T-helper 1 cell (primary cell): ENCODE data around the gene LIPN.

Experiments
- DNase-seq, 5 donors: peaks; one replicate each; pipeline ENCODE4 v3.0.0-alpha.2; 2012 to 2020

Gene LIPN

DNA sequence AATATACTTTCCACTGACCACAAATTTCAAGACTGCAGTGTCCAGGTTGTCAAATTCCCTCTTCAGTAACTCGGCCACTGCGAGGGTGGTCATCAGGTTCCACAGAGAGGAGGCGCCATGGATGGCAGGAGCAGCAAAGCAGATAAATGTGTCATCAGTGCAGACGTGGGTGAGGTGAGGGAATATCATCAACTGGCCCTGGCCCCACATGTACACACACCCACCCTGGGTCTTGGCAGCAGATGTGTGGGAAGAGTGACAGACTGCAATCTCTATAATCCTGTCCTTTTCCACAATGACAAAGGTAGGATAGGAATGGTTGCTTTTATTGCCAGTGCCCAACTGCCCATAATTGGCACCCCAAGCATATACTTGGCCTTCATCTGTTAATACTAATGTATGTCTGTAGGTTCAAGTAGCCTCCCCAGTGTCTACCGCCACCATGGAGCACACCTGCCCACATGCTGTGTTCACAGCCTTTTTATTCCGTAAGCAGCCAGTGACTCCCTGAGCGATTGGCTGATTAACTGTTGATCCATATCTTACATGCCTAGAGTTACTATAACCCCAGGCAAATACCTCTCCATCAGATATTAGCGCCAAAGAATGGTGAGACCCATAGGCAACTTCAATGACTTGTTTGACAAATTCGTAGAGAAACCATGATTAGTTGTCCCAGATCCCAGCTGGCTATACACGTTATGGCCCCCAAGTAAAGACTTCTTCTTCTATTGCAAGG is 26.4 kb downstream of the LIPN start:
- DNase-seq: no peak

DNA sequence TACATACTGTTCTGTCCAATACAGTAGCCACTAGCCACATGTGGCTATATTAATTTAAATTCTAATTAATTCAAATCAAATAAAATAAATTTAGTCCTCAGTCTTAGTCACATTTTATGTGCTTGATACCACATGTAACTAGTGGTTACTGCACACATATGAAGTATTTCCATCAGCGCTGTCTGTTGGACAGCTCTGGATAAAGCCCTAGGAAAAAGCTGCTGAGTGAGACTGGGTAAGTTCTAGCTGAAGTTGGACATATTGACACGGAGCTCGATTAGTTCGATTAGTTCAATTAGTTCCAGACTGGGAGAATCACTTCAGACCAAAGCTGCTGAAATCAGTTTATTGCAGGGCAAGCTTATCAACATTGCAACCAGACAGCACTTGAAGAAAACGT is 27.6 kb downstream of the LIPN start:
- no peak for DNase-seq

DNA sequence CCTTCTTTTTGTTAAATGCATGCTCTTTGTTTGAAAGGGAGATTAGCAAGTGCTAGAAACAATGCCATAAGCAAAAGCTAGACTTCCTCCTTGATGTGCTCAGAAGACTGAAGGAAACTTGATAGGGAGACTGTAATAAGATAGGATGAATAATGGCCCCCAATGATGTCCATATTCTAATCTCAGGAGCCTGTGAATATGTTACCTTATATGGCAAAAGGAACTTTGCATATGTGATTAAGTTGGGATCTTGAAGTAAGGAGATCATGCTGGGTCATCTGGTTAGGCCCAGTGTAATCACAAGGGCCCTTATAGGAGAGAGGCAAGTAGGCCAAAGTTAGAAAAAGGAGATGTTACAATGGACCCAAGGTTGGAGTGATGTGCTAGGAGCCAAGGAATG is 29.1 kb downstream of the LIPN start:
- no peak for DNase-seq

DNA sequence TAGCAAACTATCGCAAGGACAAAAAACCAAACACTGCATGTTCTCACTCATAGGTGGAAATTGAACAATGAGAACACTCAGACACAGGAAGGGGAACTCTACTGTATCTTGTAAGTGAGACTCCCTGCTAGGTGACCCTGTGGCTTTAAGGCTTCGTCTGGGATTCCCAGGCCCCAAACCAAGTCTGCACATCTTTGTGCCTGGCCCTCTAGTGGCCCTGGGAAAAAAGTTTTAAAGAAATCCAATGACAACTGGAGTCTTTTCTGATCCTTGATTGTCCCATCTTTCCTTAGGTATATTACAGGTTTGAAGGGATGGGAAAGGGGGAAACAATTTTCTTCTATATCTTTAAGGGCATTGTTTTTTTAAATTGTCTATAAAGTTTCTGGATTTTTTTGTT is 32.1 kb downstream of the LIPN start:
- DNase-seq: no peak

DNA sequence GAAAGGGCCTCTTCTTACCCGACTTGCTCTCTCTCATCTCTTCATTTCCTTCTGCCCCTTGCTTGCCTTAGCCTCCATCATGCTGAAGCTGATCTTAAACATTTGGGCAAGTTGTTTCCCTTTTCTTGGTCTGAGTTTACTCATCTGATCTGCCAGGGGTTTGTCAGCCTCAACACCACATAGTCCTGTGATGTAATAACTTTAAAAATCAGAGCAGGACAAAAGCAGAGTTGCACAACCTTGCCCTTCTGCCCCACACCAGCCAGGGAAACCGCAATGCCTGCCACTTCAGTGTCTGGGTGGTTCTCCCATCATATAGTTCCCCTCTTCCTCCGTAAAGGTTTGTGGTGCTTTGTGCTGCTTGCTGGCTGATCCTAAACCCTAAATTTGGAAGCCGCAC is 32.8 kb downstream of the LIPN start:
- peak in 1 of 5 donors; percentile 6 for DNase-seq

DNA sequence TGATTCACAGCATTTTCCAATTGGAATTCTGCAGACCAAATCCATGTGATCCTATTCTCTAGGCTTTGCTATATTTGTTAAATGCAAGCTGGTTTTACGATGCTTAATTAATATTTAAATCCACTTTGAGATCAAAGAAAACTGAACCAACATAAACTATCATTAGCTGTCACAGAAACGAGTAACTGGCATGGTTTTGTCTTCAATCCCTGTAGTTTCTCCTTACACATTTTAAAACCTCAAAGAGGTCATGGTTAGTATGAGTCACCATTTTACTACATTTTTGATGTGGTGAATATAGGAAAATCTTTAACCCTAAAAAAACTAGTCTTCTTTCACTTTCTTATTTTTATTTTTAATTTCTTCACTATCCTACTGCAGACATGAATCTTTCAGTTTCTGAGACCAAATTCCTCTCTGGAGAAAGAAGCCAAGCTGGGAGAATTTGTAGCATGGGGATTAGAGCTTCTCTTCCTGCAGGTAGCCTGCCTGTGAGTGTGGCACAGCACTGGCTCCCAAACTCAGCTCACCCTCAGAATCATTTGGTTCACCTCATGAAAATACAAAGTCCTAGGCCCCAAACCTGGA is 34.0 kb downstream of the LIPN start:
- DNase-seq: peak in 1 of 5 donors; percentile 74

DNA sequence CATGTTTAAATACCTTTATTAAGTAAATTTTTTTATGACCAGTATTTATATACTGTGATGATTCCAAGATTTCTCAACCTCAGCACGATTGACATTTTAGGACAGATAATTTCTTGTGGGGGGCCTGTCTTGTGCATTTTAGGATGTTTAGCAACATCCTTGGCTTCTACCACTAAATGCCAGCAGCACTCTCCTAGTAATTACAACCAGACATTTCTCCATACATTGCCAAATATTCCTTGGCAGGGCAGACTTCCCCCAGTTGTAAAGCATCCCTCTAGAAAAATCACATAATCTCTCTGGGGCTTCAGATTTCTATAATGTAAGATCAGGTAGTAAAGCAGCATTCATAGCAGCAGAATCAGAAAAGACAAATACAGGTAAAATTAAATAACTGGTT is 34.9 kb downstream of the LIPN start:
- DNase-seq: no peak

DNA sequence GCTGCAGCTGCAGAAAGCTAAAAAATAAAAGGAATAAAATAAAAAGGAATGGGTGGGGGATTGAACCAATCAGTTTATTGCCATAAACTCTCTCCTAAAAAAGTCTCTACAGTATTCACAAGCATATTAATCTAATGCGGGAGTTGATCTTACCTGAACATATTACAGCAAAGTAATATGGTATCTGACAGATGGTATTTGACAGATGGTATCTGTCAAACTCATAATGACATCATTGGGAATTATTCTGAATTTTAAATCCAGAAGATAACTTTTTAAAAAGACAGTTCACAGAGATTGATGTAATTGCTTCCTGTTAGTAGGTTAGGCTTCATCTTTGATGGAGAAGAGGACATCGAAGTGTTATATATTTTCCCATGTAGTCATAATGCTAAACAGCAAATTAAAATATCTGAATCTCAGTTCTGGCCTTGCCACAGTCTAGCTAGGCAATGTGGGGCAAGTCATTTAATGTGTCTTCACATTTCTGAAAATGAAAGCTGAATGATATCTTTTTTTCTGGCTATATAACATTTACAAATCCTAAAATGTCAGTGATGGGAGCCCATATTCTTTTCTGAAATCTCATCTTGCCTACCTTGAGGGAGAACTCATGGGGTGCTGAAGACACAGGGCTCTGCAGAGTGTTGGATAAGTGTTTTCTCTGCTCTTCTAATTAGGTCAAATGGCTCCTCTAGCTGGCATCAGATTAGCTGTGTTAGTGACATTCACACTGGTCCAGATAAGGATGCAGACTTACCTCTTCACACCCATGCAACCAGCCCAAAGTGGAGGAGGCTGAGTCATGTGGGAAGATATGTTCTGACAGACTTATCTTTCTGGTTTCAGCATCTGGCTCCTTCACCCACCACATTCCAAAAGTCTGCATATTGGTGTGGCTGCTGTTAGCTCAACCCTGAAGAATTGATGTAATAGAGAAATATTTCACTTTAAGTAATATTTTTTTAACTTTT is 40.6 kb downstream of the LIPN start:
- DNase-seq: no peak

DNA sequence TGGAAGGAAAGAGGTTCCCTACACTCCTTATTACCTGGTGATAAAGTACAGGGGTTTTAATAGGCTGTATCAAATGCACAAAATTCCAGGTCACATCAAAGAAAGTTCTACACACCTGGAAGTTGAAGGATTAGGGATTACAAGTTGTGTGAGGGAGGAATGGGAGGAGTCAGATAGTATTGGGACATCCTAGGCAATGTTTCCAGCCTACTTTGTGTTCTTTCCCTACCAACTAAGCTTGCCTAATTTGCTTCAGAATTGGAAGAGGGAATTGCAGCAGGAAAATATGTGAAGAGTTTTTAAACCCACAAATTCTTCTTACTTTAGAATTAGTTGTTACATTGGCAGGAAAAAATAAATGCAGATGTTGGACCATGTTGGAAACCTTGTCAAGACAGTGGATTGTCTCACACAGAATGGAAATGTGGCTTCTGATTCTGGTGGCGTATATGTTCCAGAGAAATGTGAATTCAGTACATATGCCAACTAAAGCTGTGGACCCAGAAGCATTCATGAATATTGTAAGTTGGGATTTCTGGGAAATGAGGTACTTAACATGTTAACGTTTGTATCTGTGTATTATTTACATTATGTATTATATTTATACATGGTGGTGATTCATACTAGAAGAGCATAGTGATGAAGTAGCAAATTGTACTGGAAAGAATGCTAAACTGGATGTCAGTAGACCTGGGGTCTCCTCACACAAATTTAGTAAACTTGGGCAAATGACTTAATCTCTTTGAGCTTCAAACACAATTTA is 42.9 kb downstream of the LIPN start, which contains the start of gene LIPM:
Gene LIPM, plus strand, starts transcription at position 208 of the 763 bp plus-strand sequence. Its CDS starts 167 bp downstream, at position 375.
- DNase-seq: no peak

DNA sequence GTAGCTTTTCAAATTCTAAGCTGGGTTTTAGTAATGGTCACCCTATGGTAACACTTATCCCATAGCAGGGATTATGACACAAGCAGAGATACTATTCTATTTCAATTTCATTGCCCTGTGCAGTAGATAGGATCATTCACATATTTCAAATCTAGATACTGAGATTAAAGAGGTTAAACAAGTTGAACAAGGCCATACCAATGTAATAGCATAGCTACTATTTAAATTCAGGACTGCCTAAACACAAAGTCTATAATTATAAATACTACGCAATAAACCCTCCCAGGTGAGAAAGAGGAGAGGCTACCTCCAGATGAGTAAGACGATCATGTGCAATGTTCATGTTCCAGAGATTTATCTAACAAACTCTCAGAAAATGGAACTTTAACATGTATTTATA is 43.8 kb downstream of the LIPN start:
- DNase-seq: no peak

DNA sequence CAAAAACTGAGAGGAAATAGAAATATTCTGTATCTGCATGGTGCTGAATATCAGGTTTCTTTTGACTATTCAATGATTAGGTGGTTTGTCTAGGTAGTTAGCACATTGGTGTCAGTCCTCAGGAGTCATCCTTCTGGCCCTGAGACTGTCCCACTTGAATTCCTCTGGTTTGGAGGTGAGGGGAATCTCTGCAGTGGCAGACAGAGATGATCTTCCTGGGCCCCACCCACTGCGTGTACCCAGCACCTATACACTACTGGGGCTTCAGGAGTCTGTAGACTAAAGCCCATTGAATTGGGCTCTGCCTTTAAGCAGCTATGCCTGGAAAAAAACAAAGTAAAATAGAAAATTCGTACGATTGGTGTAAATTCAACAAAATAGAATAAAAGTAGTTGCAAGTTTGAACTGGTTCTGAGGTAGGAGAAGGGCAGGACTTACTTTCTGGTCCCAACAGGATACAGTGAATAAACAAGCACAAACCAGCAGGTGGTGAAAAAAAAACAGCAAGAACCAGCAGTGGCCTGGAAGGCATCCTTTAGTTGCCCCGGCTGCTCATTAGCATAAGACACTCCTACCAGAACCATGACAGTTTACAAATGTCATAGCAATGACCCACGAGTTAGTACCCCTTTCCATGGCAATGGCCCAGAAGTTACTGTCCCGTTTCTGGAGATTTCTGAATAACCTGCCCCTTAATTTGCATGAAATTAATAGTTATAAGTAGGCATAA is 44.4 kb downstream of the LIPN start:
- DNase-seq: no peak

DNA sequence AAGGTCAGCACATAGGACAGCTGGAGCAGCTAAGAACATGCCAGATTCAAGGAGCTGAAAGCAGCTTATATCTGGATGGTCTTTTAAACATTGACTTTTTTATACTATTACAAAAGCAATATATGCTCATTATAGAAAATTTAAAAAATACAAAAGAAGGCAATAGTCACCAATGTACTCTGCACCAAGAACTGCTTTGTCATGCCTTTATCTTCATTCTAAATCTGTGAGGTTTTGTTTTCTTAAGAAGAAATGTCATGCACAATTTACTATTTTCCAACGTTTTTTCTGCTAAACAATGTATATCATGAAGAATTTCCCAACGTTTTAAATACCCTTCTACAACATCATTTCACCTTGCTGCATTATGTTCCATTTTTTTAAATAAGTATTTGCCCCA is 45.5 kb downstream of the LIPN start:
- no peak for DNase-seq

DNA sequence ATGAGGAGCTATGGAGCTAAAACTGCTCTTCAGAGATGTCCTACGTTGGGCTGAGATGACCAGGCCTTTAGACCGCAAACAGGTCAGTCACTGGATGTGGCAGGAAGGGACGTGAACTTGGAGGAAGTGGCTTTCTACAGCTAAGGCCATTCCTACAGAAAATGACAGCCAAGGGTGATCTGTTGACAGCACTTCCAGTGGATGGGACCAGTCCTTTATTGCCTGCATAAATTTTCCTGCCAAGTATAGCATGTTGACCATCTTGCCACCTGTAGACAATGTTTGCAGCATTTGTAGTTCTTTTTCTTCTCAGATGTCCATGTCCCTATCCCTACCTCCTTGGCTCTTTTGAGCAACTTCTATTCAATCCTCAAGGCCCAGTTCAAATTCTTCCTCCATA is 46.1 kb downstream of the LIPN start:
- DNase-seq: no peak

DNA sequence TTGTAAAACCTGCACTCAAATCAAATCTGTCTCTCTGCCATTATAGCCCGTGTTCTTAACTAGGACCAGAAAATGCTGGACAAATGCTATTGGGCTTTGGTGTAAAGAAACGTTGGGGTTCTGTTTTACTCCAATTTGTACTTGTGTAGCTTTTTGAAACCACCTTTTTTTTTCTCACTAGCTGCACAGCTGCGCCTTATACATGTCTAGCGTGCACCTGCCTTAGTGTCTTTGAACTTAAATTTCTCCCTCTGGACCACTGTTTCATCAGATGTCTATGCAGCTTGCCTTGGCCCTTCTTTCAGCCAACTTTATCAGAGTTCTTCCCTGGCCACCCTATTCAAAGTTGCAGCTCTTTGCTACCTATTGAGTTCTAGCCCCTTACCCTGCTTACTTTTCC is 49.8 kb downstream of the LIPN start:
- no peak for DNase-seq

DNA sequence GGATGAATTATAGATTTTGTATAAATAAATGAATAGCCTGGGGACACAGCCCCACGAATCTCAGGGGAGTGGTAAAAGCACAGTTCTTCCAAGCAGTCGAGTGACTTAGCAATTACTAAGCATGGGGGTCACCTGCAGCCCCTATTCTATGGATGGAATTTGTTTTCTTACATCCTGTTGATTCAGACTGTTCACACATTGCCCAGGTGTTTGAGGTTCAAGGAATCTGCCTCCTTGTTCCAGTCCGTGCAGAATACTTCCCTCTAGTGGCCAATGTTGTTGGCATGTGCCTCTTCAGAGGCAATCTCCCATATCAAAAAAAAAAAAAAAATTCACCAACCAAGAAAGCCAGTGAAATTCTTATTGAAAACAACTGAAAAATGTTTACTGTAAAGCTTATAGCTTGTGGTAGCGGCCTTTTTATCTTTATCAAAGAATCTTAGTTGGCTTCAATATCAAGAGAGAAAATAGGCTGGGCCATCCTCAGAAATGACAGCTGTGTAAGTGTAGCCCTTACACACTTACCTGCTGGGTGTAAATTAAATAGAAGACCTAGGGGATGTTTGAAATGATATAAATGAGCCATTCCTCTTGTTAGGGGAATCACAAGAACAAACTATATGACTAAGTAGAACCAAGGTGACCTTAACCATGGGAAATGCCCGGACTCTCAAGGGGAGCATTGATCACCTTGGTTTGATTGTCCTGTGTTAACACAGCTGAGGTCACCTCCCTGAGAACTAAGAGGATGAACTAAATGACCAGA is 50.6 kb downstream of the LIPN start:
- DNase-seq: peak in 4 of 5 donors; percentile 4 to 66 (median 14)

DNA sequence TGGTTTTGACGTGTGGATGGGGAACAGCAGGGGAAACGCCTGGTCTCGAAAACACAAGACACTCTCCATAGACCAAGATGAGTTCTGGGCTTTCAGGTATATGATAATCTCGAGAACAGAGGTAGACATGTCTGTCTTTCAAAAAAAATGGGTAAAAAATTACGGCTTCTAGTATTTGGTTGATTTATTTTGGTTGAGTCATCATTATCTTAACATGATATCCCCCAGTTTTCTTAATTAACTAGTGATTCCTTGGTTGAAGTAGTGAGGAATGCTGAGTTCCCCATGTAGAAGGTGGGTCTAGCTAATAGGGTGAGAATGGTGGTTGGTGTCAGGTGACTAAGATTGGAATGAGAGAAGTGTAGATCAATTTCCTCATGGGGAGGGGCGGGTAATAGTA is 53.4 kb downstream of the LIPN start:
- DNase-seq: no peak

DNA sequence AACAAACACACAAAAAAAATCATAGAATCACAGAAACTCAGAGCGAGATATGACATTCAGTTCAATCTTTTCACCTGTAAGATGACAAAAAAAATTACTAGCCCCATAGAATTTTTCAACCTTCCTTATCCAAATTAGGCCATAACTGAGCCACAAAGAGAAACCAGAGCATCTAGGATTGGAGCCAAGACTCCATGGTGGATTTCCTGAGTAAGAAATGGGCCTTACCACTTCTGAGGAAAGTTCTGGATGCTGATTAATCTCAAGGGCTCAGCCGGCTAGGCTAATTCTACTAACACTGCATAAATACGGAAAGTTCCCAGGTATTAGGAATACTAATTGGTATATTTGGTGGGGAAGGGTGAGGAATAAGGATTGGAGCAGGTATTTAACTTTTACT is 59.5 kb downstream of the LIPN start:
- DNase-seq: no peak

DNA sequence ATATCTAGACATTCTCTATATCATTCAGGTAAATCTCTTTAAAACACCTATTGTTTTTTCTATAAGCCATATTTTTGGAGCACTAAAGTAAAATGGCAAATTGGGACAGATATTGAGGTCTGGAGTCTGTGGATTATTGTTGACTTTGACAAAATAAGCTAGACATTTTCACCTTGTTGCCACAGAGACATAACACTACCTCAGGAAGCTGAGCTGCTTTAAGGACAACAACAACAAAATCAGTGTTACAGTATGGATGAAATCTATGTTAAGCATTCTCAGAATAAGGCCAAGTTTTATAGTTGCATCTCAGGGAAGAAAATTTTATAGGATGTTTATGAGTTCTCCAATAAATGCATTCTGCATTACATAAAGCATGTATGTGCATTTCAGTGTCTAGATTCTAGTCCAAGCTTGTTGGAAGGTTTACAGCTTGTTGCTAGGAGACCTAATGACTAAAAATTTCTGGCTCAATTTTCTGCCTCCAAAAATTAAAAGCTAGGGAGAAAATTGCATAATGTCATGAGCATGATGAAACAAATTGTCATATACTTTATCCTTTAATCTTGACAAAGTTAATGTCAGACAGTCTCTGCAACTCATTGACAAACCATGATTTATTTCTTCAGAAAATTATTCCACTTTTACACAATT is 61.1 kb downstream of the LIPN start:
- DNase-seq: no peak

DNA sequence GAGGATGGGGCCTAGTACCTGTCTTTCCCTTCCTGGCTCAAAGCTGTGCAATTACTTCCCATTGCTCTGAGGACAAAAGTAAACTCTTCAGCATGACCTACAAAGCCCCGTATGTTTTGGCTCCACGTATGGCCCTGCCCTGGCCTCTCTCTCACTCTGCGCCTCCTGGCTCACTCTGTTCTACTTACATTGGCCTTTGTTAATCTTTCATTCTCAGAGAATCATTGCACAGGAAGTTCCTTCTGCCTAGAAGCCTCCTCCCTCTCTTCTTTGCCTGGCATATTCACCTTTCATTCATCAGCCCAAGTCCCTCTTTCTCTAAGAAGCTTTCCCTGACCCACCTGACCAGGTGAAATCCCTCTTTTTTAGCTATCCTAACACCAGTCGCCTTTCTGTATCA is 66.6 kb downstream of the LIPN start:
- peak in 1 of 5 donors; percentile 43 for DNase-seq

DNA sequence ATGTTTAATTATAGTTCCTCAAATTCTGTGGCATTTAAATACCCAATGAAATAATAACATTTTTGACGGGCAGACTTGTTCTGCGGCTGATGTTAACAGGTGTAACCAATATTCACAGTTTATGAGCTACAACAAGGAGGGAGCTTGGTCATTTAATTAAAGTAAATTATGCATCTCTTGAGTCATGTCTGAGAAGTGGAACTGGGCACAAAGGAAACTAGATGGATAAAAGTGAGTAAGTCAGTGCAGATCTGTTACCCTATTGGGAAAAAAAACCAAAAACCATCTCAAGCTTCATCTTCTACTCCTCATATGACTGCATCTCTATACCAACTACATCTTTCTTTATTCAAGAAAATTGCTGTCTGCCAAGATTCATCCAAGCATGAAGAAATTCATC is 67.9 kb downstream of the LIPN start:
- peak in 1 of 5 donors; percentile 29 for DNase-seq

DNA sequence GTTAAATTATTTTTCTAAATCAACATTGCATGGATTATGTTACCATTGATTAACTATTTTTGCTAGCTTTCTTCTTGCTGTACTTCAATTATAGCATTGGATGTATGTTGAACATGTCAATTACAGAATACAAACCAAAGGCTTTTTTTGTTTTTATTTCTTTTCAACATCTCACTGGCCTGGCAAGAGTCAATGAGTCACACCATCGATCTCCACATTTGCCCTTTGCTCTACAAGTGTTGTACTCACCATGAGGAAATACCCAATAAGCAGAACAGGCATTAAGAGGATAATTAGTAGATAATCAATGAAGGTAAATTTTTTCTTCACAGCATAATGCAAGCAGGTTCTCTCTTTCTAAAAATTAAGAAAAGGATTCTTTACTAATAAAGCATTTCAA is 68.5 kb downstream of the LIPN start:
- DNase-seq: no peak
